Amniotic epithelial cell (primary cell): Measurements from ENCODE around the gene ADGRL1.
"Not testable (repeated sequence)": the region's sequence is repeated elsewhere in the genome, so short reads cannot be mapped to it uniquely, and the experiment has no call there.

Experiments used
- DNase-seq: peaks from one replicate; pipeline ENCODE4 v3.0.0-alpha.2; 2010; ENCODE audit warnings: low read depth

ADGRL1 gene

GRCh38 chr19:14218620-14219330, 12.8 kb upstream of the ADGRL1 start:
- peak; percentile 40 for DNase-seq

DNA sequence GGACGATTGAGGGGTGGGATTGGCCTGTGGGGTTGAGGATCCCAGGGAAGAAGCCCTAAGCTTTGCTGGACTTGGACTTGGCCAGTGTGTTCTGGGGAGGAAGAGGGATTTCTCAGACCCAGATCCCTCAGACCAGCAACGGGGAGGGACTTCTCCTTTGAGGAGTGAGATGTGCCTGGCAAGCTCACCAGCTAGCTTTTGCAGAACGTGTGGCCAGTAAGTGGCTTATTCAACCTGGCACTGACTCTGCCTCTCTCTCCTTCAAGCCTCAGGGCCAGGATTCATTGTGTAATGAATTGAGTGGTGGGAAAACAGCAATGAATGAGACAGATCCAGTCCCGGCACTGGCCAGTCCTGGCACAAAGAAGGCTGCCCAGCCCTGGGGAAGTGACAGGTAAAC, 11.9 kb upstream of the ADGRL1 start:
- DNase-seq, result not testable (repeated sequence)

- DNase-seq, result no peak
Measured at GRCh38 chr19:14214580-14214979, 8.6 kb upstream of the ADGRL1 start.

GRCh38 chr19:14210182-14210581, 4.2 kb upstream of the ADGRL1 start:
- DNase-seq, result not testable (repeated sequence)

DNA sequence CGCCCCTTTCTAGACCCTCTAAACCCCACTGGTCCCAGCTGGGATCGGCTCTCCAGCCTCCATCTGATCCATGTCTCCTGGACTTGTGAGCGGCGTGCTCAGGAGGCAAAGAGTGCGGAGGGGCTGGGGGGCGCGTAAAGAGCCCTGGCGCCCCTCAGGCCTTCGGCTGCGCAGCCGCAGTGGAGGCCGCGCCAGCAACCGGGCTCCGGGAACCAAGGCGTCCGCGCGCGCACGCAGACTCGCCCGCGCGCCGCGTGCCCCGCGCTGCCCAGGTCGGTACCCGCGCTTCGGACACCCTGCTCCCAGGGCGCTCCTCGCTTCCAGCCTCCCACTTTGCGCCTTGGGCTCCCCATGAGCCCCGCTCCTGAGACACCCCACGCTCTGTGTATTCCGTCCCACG, 3.4 kb upstream of the ADGRL1 start:
- DNase-seq, result not testable (repeated sequence)

GRCh38 chr19:14208496-14208895, 2.5 kb upstream of the ADGRL1 start:
- DNase-seq, result not testable (repeated sequence)

GRCh38 chr19:14207796-14208195, 1.8 kb upstream of the ADGRL1 start:
- not testable (repeated sequence) for DNase-seq

GRCh38 chr19:14206737-14207726, 1.1 kb upstream of the ADGRL1 start:
- peak; percentile 97 for DNase-seq

DNA sequence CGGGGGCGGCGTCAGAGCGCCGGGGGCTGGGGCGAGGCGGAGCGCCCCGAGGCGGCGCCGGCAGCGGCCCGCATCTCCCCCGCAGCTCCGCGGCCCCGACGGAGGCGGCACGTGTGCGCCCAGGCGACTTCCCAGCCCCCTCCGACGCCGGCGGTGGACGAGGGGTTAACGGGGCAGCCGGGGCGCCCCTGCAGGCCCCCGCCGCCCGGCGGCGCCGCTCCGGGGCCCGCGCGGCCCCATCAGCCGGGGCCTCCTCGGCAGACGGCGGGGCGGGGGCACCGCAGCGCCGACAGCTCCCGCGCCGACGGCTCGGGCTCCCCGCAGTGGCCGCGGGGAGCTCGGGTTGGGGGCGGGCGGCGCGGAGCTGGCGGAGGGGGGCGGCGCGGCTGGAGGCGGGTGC, 339 bp upstream of the ADGRL1 start:
- DNase-seq, result not testable (repeated sequence)

DNA sequence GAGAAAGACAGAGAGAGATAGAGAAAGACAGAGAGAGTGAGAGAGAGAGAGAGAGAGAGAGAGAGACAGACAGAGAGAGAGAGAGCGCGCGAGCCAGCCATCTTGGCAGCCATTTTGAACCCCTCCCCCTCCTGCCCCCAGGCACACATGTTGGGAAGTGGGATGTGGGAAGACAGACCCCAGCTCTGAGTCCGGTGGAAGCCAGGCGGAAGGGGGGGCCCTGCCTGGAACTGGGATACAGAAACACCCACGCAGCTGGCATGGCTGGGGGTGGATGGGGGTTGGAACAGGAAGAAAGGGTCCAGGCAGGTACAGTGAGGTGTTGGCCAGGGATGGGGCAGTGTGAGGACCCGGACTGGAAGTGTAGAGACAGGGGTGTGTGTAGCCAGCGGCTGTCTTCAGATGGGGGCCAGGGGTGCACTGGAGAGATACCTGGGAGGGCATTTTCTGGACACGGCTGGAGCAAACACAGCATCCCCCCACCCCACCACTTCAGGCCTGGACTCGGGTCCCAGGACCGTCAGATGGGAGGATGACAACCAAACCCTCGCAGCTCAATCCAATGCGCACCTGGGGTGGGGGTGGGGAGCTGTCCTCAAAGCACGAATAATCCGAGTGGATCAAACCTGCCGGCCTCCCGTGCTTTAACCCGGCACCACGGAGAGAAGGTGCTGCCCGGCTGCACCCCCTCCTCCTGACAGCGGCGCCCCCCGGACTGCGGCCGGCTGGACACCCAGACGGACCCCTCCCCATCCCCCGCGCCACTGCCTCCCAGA, 1.1 kb downstream of the ADGRL1 start:
- not testable (repeated sequence) for DNase-seq

DNA sequence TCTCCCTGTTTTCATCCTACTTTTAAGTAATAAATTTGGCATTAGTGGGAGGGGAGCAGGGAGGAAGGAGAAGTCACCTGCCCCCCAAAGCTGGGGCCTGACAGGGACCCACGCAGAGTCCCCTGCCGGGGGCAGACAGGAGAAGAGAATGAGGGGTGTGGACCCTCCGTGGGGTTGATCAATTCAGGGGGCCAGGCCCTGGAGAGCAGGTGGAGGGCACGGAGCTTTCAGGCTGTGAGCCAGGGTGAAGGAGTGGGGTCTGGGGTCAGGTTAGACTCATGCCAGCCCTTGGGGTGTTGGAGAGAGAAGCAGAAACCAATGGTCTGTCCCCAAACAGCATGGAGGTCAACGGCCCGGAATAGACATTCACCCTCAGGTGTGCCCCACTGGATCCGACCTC, 1.8 kb downstream of the ADGRL1 start:
- DNase-seq, result not testable (repeated sequence)

DNA sequence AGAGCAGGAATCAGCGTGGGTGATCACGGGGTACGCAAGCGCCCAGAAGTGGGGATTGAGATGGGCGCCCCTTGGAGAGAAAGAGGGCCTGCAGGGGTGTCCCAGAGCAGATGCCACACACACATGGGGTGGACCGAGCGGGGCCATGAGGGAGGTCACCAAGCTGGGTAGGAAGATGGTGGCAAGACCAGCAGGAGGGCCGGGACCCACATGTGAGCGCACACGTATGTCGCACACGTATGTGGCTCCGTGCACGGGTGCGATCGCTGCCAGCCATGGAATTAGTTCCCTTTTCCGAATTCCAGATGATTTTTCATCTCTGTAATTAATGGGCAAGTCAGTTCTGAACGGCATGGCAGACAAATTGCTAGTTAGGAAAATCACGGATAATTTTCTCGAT, 2.2 kb downstream of the ADGRL1 start:
- not testable (repeated sequence) for DNase-seq

DNA sequence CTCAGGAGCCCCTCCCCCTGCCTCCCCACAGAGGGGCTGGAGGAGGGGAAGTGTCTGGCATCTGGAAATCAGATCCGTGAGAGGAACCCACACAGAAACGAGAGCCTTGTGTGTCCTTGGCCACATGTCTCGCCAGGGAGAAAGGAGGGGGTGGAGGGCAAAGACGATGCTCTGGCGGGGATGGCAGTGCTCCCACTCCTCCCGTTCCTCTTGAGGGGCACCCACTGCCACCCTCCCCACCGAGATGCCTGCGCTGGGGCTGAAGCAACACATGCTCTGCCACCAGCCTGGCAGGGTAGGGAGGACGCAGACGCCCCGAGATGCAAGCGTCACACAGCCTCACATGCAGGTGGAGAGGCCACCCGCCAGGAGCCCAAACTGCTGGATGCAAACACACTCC, 2.8 kb downstream of the ADGRL1 start:
- no peak for DNase-seq

DNA sequence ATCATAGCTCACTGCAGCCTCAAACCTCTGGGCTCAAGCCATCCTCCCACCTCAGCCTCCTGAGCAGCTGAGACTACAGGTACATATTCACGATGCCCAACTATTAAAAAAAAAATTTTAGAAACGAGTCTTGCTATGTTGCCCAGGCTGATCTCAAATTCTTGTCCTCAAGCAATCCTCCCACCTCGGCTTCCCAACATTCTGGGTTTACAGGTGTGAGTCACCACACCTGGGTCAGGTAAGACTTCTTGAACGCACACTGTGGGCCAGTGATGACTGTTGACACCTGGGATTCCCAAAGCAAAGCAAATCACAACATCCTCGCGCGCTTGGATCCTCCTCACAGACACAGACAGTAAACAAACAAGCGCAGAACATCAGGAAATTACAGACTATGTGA, 4.5 kb downstream of the ADGRL1 start:
- DNase-seq, result not testable (repeated sequence)

DNA sequence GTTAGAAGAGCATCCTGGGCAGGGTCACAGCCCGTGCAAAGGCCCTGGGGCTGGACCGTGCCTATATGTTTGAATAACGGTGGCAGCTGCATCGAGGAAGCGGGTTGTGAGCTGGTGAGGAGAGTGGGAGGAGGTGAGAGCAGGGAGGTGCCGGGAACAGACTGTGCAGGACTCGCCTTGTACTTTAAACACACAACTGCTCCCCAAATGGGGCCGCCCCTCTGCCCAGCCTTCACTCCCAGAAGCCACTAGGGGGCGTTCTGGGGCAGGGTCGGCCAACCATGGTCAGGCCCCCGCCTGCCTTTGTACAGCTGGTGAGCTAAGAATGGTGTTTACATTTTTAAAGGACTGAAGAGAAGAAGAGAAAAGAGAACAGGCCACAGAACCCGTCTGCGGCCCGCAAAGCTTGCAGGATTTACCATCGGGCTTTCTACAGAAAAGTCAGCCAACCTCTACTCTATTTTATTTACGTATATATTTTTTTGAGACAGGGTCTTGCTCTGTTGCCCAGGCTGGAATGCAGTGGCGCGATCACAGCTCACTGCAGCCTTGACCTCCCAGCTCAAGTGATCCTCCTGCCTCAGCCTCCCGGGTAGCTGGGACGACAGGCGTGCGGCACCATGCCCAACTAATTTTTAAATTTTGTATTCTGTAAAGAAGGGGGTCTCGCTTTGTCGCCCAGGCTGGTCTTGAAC, 5.7 kb downstream of the ADGRL1 start:
- DNase-seq, result peak; percentile 38

- no peak for DNase-seq
Measured at GRCh38 chr19:14198384-14199376, 7.3 kb downstream of the ADGRL1 start.

DNA sequence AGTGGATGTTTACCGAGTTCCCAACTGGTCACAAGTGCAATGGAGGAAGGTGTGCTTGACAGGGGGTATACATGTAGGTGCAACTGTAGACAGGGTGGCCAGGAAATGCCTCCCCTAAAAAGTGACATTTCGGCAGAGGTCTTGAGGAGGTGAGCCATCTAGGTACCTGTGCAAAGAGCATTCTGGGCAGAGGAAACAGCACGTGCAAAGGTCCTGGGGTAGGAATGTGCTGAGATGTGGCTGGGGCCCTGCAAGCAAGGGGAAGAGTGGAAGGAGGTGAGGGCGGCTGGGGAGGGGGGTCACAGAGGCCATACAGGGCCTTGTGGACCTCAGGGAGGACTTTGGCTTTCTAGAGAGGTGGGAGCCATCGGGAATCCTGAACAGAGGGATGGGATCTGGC, 8.1 kb downstream of the ADGRL1 start:
- DNase-seq, result no peak

DNA sequence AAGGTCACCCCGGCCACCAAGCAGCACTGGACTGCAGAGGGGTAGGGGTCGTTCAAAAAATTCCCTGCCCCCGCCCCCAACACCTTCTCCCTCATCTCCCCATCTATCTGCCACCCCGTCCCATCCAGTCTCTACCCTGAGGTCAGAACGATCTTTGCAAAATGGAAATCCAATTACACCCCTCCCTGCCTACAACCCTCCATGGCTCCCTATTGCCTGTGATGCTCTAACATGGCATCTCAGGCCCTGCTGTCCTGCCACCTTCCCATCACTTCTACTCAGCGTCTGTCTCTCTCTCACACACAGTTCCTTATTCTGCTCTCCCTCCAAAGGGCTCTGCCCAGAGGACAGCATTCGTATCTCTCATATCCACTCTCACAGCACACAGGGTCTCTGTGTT, 8.7 kb downstream of the ADGRL1 start:
- not testable (repeated sequence) for DNase-seq

- DNase-seq, result peak; percentile 26
Measured at GRCh38 chr19:14196105-14196504, 9.9 kb downstream of the ADGRL1 start.

DNA sequence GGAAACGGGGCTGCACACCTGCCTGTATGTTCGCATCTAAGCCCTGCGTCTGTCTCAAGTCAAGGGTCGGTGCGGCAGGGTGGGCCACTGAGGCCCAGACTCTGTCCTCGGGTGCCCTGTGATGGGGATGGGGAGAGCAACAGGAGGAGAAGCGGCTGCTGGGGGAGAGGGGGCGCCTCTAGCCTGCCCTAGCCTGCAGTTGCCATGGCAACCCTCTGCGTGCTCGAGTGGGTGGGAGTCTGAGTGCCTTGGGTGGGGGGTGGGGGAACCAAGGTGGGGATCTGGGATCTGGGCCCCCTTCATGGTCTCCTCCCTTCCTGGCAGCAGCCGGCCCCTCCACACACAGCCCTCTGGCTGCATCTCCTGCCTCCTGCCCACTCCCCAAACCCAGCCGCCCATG, 10.8 kb downstream of the ADGRL1 start:
- DNase-seq, result not testable (repeated sequence)
